ENCODE results near the gene NME3. TPM values are rescaled to one million over a fixed set of nuclear protein-coding genes. Genes with fewer than 3 reads are reported as not detected.

The NME3 gene
- polyA plus RNA-seq, 1 experiment = 15.6 TPM

DNA sequence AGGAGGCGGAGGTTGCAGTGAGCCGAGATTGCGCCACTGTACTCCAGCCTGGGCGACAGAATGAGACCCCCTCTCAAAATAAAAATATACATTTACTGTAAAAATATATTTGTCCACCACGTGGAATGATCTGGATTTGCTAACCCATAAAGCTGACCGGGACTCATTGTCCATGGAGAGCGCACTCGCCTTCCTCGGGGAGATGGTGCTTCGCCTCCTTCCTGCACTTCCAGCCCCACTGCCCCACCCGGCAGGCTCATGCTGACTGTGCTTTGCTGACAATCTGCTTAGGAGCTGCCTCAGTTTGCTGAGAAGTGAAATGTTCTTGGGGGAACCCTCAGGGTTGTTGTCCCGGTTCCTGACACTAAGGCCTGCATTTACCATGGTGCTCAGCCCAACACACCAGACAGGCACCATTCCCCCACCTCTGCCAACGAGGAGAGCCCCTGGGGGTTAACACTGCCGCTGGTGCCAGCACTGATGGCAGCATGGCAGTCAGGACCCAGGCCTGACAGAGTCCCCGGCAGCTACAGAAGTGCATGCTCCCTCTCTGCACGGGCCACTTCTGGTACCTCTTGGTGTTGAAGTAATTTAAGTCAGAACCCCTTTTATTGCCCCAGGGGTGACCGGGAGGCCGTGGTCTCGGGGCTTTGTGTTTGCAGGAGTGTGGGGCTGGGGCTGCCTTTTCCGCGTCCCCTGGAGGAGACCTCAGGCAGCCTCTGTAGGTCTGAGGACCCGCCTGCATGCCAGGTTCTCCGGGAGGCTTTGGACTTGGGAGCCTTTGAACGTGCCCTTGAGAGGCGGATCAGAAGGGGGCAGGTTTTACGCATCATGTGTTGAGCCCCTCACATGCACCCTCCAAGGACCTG, 13.9 kb upstream of the NME3 start:
- H3K9me3 ChIP-seq (ENCODE audit: control insufficient read depth, insufficient read depth, low read length) = no peaks in the 10 kb centered on the region; the same call in 1 of the 2 replicates
- ChIA-PET CTCF (interaction anchor here (1.1 kb wide), 1 partner anchor 79 kb away, joined by 5 read pairs; the partner anchor contains the start of gene MAPK8IP3), POLR2A (no interaction called here)
- H3K4me3 ChIP-seq (ENCODE audit: low read depth, low read length) = no peak overlapping the region
- TF ChIP-seq, protein P1, sequence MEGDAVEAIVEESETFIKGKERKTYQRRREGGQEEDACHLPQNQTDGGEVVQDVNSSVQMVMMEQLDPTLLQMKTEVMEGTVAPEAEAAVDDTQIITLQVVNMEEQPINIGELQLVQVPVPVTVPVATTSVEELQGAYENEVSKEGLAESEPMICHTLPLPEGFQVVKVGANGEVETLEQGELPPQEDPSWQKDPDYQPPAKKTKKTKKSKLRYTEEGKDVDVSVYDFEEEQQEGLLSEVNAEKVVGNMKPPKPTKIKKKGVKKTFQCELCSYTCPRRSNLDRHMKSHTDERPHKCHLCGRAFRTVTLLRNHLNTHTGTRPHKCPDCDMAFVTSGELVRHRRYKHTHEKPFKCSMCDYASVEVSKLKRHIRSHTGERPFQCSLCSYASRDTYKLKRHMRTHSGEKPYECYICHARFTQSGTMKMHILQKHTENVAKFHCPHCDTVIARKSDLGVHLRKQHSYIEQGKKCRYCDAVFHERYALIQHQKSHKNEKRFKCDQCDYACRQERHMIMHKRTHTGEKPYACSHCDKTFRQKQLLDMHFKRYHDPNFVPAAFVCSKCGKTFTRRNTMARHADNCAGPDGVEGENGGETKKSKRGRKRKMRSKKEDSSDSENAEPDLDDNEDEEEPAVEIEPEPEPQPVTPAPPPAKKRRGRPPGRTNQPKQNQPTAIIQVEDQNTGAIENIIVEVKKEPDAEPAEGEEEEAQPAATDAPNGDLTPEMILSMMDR (IDR thresholded peaks at IDR 0.05; ENCODE audit: low read depth, low read length) = no peak
- no peak overlapping the region for H3K27ac ChIP-seq (ENCODE audit: low read depth, low read length)
- no peaks in the 10 kb centered on the region for H3K27me3 ChIP-seq (ENCODE audit: control insufficient read depth, insufficient read depth, low read length)
- DNase-seq (ENCODE audit: low read depth, low spot score) = no peak

DNA sequence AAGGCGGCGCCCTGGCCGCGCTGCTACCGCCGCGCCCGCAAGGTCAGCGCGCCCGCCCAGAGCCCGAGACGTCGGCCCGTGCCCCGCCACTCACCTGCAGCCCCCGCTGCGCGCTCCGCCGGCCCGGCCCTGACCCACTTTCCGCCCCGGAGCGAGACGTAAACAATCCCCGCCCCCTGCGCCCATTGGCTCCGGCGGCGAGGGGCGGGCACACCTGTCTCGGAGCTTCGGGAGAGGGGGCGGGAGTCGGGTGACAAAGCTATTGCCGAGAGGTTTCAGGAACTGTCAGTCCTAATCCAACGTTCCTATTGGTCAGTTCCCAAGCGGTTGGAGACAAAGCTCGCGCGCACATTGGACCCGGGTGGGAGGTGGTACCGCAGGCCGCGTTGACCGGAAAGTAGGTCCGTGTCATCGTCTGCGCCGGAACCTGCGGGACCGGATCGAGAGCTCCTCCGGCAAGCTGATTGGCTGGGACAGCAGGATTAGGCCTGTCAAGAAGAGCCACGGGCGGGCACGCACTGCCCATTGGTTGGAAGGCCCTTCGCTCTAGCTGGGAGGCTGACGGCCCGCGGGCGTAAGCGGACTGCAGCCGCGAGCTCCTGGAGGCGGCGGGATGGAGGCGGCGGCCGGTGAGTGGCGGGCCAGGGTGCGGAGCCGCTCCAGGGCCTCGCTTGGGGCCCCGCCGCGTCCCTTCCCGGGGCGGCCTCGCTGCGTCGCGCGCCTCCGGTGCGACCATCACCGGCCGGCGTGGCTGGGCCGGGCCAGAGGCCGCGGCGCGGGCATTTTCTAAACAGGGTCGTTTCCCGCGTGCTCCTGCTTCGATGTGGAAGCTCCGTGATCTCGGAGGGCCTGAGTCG, 11.3 kb upstream of the NME3 start, which contains the start of the genes NUBP2 and SPSB3:
NUBP2 (plus strand) TSS at position 553 of the 857 bp plus-strand sequence; CDS start at position 614, 61 bp downstream.
SPSB3 (minus strand) TSS at position 164 of the 857 bp plus-strand sequence. CDS start 1,088 bp downstream, outside the sequence.
- TF ChIP-seq, protein P1 (IDR thresholded peaks at IDR 0.05; ENCODE audit: low read depth, low read length) = no peak
- H3K27ac ChIP-seq (ENCODE audit: low read depth, low read length) = peak within 1 kb of the TSS; percentile 21
- DNase-seq (ENCODE audit: low read depth, low spot score) = peak; percentile 100
- H3K9me3 ChIP-seq (ENCODE audit: control insufficient read depth, insufficient read depth, low read length) = no peaks in the 10 kb centered on the region; the same call in 1 of the 2 replicates
- no peaks in the 10 kb centered on the region for H3K27me3 ChIP-seq (ENCODE audit: control insufficient read depth, insufficient read depth, low read length)
- ChIA-PET POLR2A (interaction anchor here (0.5 to 2.8 kb wide), 13 partner anchors 9 to 372 kb away, joined by 3 to 21 read pairs (median 8); partner anchors contain the start of genes CRAMP1, EME2, FAHD1 and HAGH), CTCF (interaction anchor here (0.5 to 1.3 kb wide), 8 partner anchors 9 to 222 kb away, joined by 3 to 6 read pairs (median 3); partner anchors contain the start of genes EME2, MAPK8IP3 and MRPS34)
- H3K4me3 ChIP-seq (ENCODE audit: low read depth, low read length) = peak within 1 kb of the TSS; percentile 80

DNA sequence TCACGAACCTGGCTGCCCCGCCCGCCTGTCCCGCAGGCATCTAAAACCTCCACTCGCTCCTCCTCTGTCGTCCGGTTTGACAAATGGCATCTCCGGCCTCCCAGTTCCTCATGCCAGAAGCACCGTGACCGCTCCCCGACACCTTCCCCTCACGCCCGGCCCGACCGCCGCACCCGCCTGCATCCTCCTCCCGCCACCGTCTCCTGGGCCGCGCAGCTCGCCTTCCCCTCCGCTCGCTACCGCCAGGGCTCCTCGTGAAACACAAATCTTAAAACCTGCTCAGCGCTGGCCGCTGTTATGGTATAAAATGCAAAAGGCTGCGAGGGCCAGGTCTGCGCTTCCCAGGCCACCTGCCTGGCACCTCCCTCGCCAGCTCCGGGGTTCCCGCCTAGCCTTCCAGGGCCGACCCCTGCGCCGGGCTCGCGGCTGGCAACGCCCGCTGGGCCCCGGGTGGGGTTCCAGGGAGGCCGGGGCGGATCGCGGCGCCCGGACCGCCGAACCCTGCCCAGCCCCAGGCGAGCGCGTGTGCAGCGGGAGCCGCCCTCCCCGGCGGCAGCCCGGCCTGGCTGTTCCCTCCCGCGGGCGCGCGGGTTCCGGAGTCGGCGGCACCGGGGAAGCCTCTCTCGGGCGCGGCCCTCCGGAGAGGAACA, 10.5 kb upstream of the NME3 start:
- no peak for DNase-seq (ENCODE audit: low read depth, low spot score)
- POLR2A ChIA-PET = interaction anchor here (0.5 to 2.8 kb wide), 10 partner anchors 8 to 373 kb away, joined by 4 to 21 read pairs (median 8); partner anchors contain the start of genes EME2, FAHD1, HAGH and JPT2
- CTCF ChIA-PET = interaction anchor here (0.8 to 1.3 kb wide), 3 partner anchors 8 to 28 kb away, joined by 3 to 6 read pairs (median 3); partner anchors contain the start of genes EME2 and MRPS34
- Histone ChIP-seq H3K9me3 (ENCODE audit: control insufficient read depth, insufficient read depth, low read length) (no peaks in the 10 kb centered on the region; the same call in 1 of the 2 replicates), H3K27ac (ENCODE audit: low read depth, low read length) (no peak overlapping the region), H3K27me3 (ENCODE audit: control insufficient read depth, insufficient read depth, low read length) (no peaks in the 10 kb centered on the region), H3K4me3 (ENCODE audit: low read depth, low read length) (peak overlapping the region; percentile 80)
- TF ChIP-seq, protein P1 (IDR thresholded peaks at IDR 0.05; ENCODE audit: low read depth, low read length) = 0 out of 2 replicates have a peak, but pooled peaks have one; percentile 7

DNA sequence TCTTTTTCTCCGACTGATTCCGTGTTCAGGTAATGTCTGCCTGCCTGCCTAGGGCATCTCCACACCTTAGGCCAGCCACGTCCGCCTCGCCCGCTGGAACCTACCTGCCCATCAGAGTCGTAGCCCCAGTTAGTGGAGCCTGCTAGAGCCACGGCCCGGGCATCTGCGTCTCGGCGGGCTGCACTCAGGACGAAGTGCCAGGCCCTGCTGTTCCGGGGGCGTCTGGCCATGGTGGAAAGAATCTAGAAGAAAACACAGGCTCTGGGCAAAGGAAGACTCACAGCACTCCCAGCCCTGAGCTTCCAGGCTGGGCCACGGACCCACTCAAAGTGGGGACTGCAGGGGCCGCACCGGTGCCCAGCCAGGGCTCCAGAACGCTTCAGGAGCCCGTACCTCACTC, 9.9 kb upstream of the NME3 start:
- TF ChIP-seq, protein P1 (IDR thresholded peaks at IDR 0.05; ENCODE audit: low read depth, low read length) = no peak
- no peak overlapping the region for H3K27ac ChIP-seq (ENCODE audit: low read depth, low read length)
- no peaks in the 10 kb centered on the region; the same call in 1 of the 2 replicates for H3K9me3 ChIP-seq (ENCODE audit: control insufficient read depth, insufficient read depth, low read length)
- ChIA-PET CTCF (no interaction called here), POLR2A (interaction anchor here (1.5 to 2.8 kb wide), 3 partner anchors 11 to 75 kb away, joined by 7 to 21 read pairs (median 12); partner anchors contain the start of genes FAHD1, HAGH, MAPK8IP3 and NME3)
- no peaks in the 10 kb centered on the region for H3K27me3 ChIP-seq (ENCODE audit: control insufficient read depth, insufficient read depth, low read length)
- no peak for DNase-seq (ENCODE audit: low read depth, low spot score)
- peak overlapping the region; percentile 80 for H3K4me3 ChIP-seq (ENCODE audit: low read depth, low read length)

All from AG04450 (cell line).